Karpas-422 (cell line): ENCODE data around the gene TBC1D20. TPM values are rescaled to one million over a fixed set of nuclear protein-coding genes. Genes with fewer than 3 reads are reported as not detected.
"Not testable (repeated sequence)": the region's sequence is repeated elsewhere in the genome, so short reads cannot be mapped to it uniquely, and the experiment has no call there.

Source experiments
- DNase-seq: peaks from one replicate; pipeline ENCODE4 v3.0.0-alpha.2; 2015
- H2AFZ ChIP-seq: fragments of 200-600 bp; sonication (generic); 2 replicates; pipeline ENCODE4 v1.6.1; 2014; ENCODE audit warnings: antibody characterized with exemption, low read length, mixed read lengths
- H3K27ac ChIP-seq: fragments of 200-600 bp; sonication (generic); 2 replicates; pipeline ENCODE4 v1.5.1; 2014; ENCODE audit warnings: mild to moderate bottlenecking, low read length, moderate library complexity
- H3K27me3 ChIP-seq: fragments of 200-600 bp; sonication (generic); 2 replicates; pipeline ENCODE4 v1.6.1; 2014; ENCODE audit warnings: low read length, mixed read lengths
- H3K36me3 ChIP-seq: fragments of 200-600 bp; sonication (generic); 2 replicates; pipeline ENCODE4 v1.6.1; 2014; ENCODE audit warnings: low read length, mixed read lengths; ENCODE audit not compliant: insufficient read depth
- H3K4me1 ChIP-seq: fragments of 200-600 bp; sonication (generic); 2 replicates; pipeline ENCODE4 v1.6.1; 2014; ENCODE audit warnings: mild to moderate bottlenecking, low read length, mixed read lengths
- H3K4me2 ChIP-seq: fragments of 200-600 bp; sonication (generic); 2 replicates; pipeline ENCODE4 v1.6.1; 2014; ENCODE audit warnings: low read length, low read depth, mild to moderate bottlenecking; ENCODE audit not compliant: poor library complexity, severe bottlenecking
- H3K4me3 ChIP-seq: fragments of 200-600 bp; sonication (generic); 2 replicates; pipeline ENCODE4 v1.5.1; 2014; ENCODE audit warnings: mild to moderate bottlenecking, antibody characterized with exemption, low read length, mixed read lengths
- H3K79me2 ChIP-seq: fragments of 200-600 bp; sonication (generic); 2 replicates; pipeline ENCODE4 v1.6.1; 2014; ENCODE audit warnings: mild to moderate bottlenecking, low read length, mixed read lengths
- H3K9ac ChIP-seq: fragments of 200-600 bp; sonication (generic); 2 replicates; pipeline ENCODE4 v1.6.0; 2014; ENCODE audit warnings: low read length
- H3K9me2 ChIP-seq: fragments of 200-600 bp; sonication (generic), shearing (Covaris generic); replicated peaks from 2 replicates; pipeline ENCODE4 v1.6.0; 2014; ENCODE audit warnings: mild to moderate bottlenecking, low read length, moderate library complexity; ENCODE audit not compliant: insufficient read depth
- H3K9me3 ChIP-seq: fragments of 300-700, 200-600 bp; sonication (generic); 2 replicates; pipeline ENCODE4 v1.6.1; 2014; ENCODE audit warnings: low read length, mixed read lengths
- H4K20me1 ChIP-seq: fragments of 200-600 bp; sonication (generic); 2 replicates; pipeline ENCODE4 v1.6.1; 2014; ENCODE audit warnings: mild to moderate bottlenecking, antibody characterized with exemption, low read length, low read depth; ENCODE audit not compliant: insufficient read depth
- total RNA-seq: library from RNA; depleted of rRNA; stranded (reverse); fragments of >200 nt; shearing (Covaris generic); gene quantifications from 2 replicates; pipeline ENCODE4 v1.2.3, GENCODE V29; 2014; ENCODE audit warnings: low replicate concordance

TBC1D20 gene
- total RNA-seq, 1 experiment from 2014 or later = 26.1 TPM

- Histone ChIP-seq H3K9ac (no peak overlapping the region), H3K4me1 (no peaks in the 10 kb centered on the region), H3K27ac (no peak overlapping the region), H3K4me3 (no peak overlapping the region), H4K20me1 (no peaks in the 10 kb centered on the region), H3K9me2 (no peaks in the 10 kb centered on the region), H3K27me3 (no peaks in the 10 kb centered on the region), H3K4me2 (no peak overlapping the region), H3K9me3 (no peaks in the 10 kb centered on the region), H3K79me2 (no peaks in the 10 kb centered on the region), H3K36me3 (0 out of 2 replicates have a peak, but pooled peaks cover 4% of the 10 kb centered on the region), H2AFZ (no peak overlapping the region)
- DNase-seq = no peak
Observed at GRCh38 chr20:469746-470490, 7.6 kb upstream of the TBC1D20 start.

GRCh38 chr20:467755-468154 is 5.4 kb upstream of the TBC1D20 start:
- Histone ChIP-seq H2AFZ (no peak overlapping the region), H3K27me3 (no peaks in the 10 kb centered on the region), H4K20me1 (no peaks in the 10 kb centered on the region), H3K4me3 (no peak overlapping the region), H3K9ac (no peak overlapping the region), H3K4me2 (no peak overlapping the region), H3K27ac (no peak overlapping the region), H3K9me2 (no peaks in the 10 kb centered on the region), H3K79me2 (no peaks in the 10 kb centered on the region), H3K9me3 (no peaks in the 10 kb centered on the region), H3K36me3 (no peaks in the 10 kb centered on the region), H3K4me1 (peaks cover 5% of the 10 kb centered on the region)
- DNase-seq = no peak

- Histone ChIP-seq H3K9me3 (no peaks in the 10 kb centered on the region), H3K9me2 (no peaks in the 10 kb centered on the region), H3K79me2 (peaks cover 54% of the 10 kb centered on the region), H3K4me2 (peak overlapping the region; percentile 89), H3K4me1 (peaks cover 28% of the 10 kb centered on the region), H3K27ac (peak overlapping the region; percentile 40), H4K20me1 (peaks cover 4% of the 10 kb centered on the region; the same call in 1 of the 2 replicates), H3K36me3 (no peaks in the 10 kb centered on the region), H3K27me3 (no peaks in the 10 kb centered on the region), H2AFZ (no peak overlapping the region), H3K9ac (peak overlapping the region; percentile 91), H3K4me3 (peak overlapping the region; percentile 71)
- peak; percentile 68 for DNase-seq
Observed at GRCh38 chr20:461254-462198, 807 bp downstream of the TBC1D20 start.

- Histone ChIP-seq H4K20me1 (peaks cover 4% of the 10 kb centered on the region; the same call in 1 of the 2 replicates), H3K36me3 (no peaks in the 10 kb centered on the region), H3K4me3 (peak overlapping the region; percentile 71), H3K4me1 (peaks cover 28% of the 10 kb centered on the region), H3K27me3 (no peaks in the 10 kb centered on the region), H3K9ac (peak overlapping the region; percentile 45), H3K27ac (no peak overlapping the region), H3K9me2 (no peaks in the 10 kb centered on the region), H3K4me2 (peak overlapping the region; percentile 89), H3K79me2 (peaks cover 62% of the 10 kb centered on the region), H2AFZ (no peak overlapping the region), H3K9me3 (no peaks in the 10 kb centered on the region)
- no peak for DNase-seq
Observed at GRCh38 chr20:460707-461106, 1.6 kb downstream of the TBC1D20 start.

- peak overlapping the region; percentile 89 for H3K4me2 ChIP-seq
- H3K9ac ChIP-seq = peak overlapping the region; percentile 45
- H3K27ac ChIP-seq = no peak overlapping the region
Observed at GRCh38 chr20:460180-460579, 2.2 kb downstream of the TBC1D20 start.

GRCh38 chr20:458776-459175 is 3.6 kb downstream of the TBC1D20 start:
- no peaks in the 10 kb centered on the region for H3K9me2 ChIP-seq
- H3K9ac ChIP-seq = no peak overlapping the region
- peaks cover 28% of the 10 kb centered on the region for H3K4me1 ChIP-seq
- no peaks in the 10 kb centered on the region for H3K36me3 ChIP-seq
- DNase-seq = no peak
- H3K79me2 ChIP-seq = peaks cover 75% of the 10 kb centered on the region
- peaks cover 4% of the 10 kb centered on the region; the same call in 1 of the 2 replicates for H4K20me1 ChIP-seq
- H3K4me3 ChIP-seq = no peak overlapping the region
- H3K27me3 ChIP-seq = no peaks in the 10 kb centered on the region
- H3K27ac ChIP-seq = no peak overlapping the region
- H2AFZ ChIP-seq = no peak overlapping the region
- H3K9me3 ChIP-seq = no peaks in the 10 kb centered on the region
- H3K4me2 ChIP-seq = no peak overlapping the region

More at GRCh38 chr20:460180-460579, 2.2 kb downstream of the TBC1D20 start:
- Histone ChIP-seq H3K27me3 (no peaks in the 10 kb centered on the region), H3K9me2 (no peaks in the 10 kb centered on the region), H2AFZ (no peak overlapping the region), H3K4me1 (peaks cover 28% of the 10 kb centered on the region), H3K79me2 (peaks cover 63% of the 10 kb centered on the region), H4K20me1 (peaks cover 4% of the 10 kb centered on the region; the same call in 1 of the 2 replicates), H3K4me3 (peak overlapping the region; percentile 71), H3K9me3 (no peaks in the 10 kb centered on the region), H3K36me3 (no peaks in the 10 kb centered on the region)
- DNase-seq = no peak

GRCh38 chr20:454951-455350 is 7.4 kb downstream of the TBC1D20 start:
- no peak overlapping the region for H3K4me2 ChIP-seq
- no peaks in the 10 kb centered on the region for H3K9me3 ChIP-seq
- no peak overlapping the region for H3K9ac ChIP-seq
- H4K20me1 ChIP-seq = 0 out of 2 replicates have a peak, but pooled peaks cover under 1% of the 10 kb centered on the region
- H3K4me3 ChIP-seq = no peak overlapping the region
- no peaks in the 10 kb centered on the region for H3K9me2 ChIP-seq
- H3K27ac ChIP-seq = no peak overlapping the region
- H3K4me1 ChIP-seq = peaks cover 4% of the 10 kb centered on the region
- H3K27me3 ChIP-seq = no peaks in the 10 kb centered on the region
- H3K79me2 ChIP-seq = peaks cover 90% of the 10 kb centered on the region
- H3K36me3 ChIP-seq = no peaks in the 10 kb centered on the region
- no peak overlapping the region for H2AFZ ChIP-seq
- DNase-seq = no peak

GRCh38 chr20:452021-452420 is 10.3 kb downstream of the TBC1D20 start:
- H3K36me3 ChIP-seq, H4K20me1 ChIP-seq, H3K4me3 ChIP-seq, H3K9me2 ChIP-seq, H3K9ac ChIP-seq, H2AFZ ChIP-seq, DNase-seq, H3K27ac ChIP-seq, H3K9me3 ChIP-seq, H3K4me1 ChIP-seq, H3K27me3 ChIP-seq, H3K4me2 ChIP-seq: not testable (repeated sequence)
- H3K79me2 ChIP-seq = peaks cover 81% of the 10 kb centered on the region
